Neuronal stem cell (in vitro differentiated cells): ENCODE measurements around the gene HBA1.
"Not testable (repeated sequence)": the region's sequence is repeated elsewhere in the genome, so short reads cannot be mapped to it uniquely, and the experiment has no call there.

Experiments
- DNase-seq: peaks from one replicate; pipeline ENCODE4 v3.0.0-alpha.2; 2013; ENCODE audit warnings: low spot score
- H2AFZ ChIP-seq: one replicate; pipeline ENCODE4 v1.6.1; 2013; ENCODE audit warnings: mild to moderate bottlenecking, low read length, inconsistent platforms
- H2AK5ac ChIP-seq: 2 replicates; pipeline ENCODE4 v1.6.1; 2013; ENCODE audit warnings: low read depth, mild to moderate bottlenecking, inconsistent platforms, low read length, moderate library complexity, mixed read lengths
- H2BK120ac ChIP-seq: 2 replicates; pipeline ENCODE4 v1.6.1; 2013; ENCODE audit warnings: low read depth, mild to moderate bottlenecking, inconsistent platforms, low read length, moderate library complexity, mixed read lengths
- H2BK12ac ChIP-seq: one replicate; pipeline ENCODE4 v1.6.1; 2013; ENCODE audit warnings: low read length, inconsistent platforms
- H2BK15ac ChIP-seq: 2 replicates; pipeline ENCODE4 v1.6.1; 2013; ENCODE audit warnings: mild to moderate bottlenecking, low read length, inconsistent platforms, mixed read lengths
- H2BK5ac ChIP-seq: one replicate; pipeline ENCODE4 v1.6.1; 2013; ENCODE audit warnings: inconsistent platforms, mild to moderate bottlenecking, low read length, moderate library complexity
- H3K14ac ChIP-seq: one replicate; pipeline ENCODE4 v1.6.1; 2013; ENCODE audit warnings: low read length, inconsistent platforms
- H3K18ac ChIP-seq: 2 replicates; pipeline ENCODE4 v1.6.1; 2013; ENCODE audit warnings: low read length, inconsistent platforms
- H3K23ac ChIP-seq: 2 replicates; pipeline ENCODE4 v1.6.1; 2013; ENCODE audit warnings: low read depth, mild to moderate bottlenecking, mixed read lengths, low read length, inconsistent platforms; ENCODE audit not compliant: poor library complexity
- H3K27ac ChIP-seq: replicated peaks from 3 replicates; pipeline ENCODE4 v1.5.1; 2013; ENCODE audit warnings: low read length, inconsistent platforms
- H3K27me3 ChIP-seq, 3 experiments: 2 replicates each; pipeline ENCODE4 v1.6.1; 2013; ENCODE audit warnings: low read length in 3 of 3, mild to moderate bottlenecking in 2 of 3, inconsistent platforms in 1 of 3, low read depth in 1 of 3, mixed read lengths in 1 of 3, moderate library complexity in 1 of 3; ENCODE audit not compliant: control insufficient read depth in 3 of 3, insufficient read depth in 3 of 3
- H3K36me3 ChIP-seq, 2 donors: replicated peaks in 1 of 2; 2 replicates each; pipeline ENCODE4 v1.6.1; 2013; ENCODE audit warnings: low read length in 2 of 2; ENCODE audit not compliant: control insufficient read depth in 2 of 2, insufficient read depth in 2 of 2
- H3K4ac ChIP-seq: 2 replicates; pipeline ENCODE4 v1.6.1; 2013; ENCODE audit warnings: inconsistent platforms, mild to moderate bottlenecking, low read length, moderate library complexity
- H3K4me1 ChIP-seq, 2 donors: 1 replicate in 1 of 2; 2 replicates in 1 of 2; pipeline ENCODE4 v1.6.1; 2013; ENCODE audit warnings: low read length in 2 of 2, low read depth in 1 of 2; ENCODE audit not compliant: control insufficient read depth in 2 of 2, insufficient read depth in 1 of 2
- H3K4me2 ChIP-seq: one replicate; pipeline ENCODE4 v1.6.1; 2013; ENCODE audit warnings: mild to moderate bottlenecking, low read length, inconsistent platforms; ENCODE audit not compliant: insufficient read depth, poor library complexity, severe bottlenecking
- H3K4me3 ChIP-seq, 2 donors: 2 replicates each; pipeline ENCODE4 v1.5.1; 2013; ENCODE audit warnings: low read length in 2 of 2, mild to moderate bottlenecking in 2 of 2, inconsistent platforms in 1 of 2, moderate library complexity in 1 of 2
- H3K79me1 ChIP-seq: one replicate; pipeline ENCODE4 v1.6.1; 2013; ENCODE audit warnings: low read depth, mild to moderate bottlenecking, inconsistent platforms, low read length, moderate library complexity
- H3K9ac ChIP-seq: one replicate; pipeline ENCODE4 v1.6.1; 2013; ENCODE audit warnings: mild to moderate bottlenecking, low read depth, low read length, inconsistent platforms; ENCODE audit not compliant: poor library complexity
- H3K9me3 ChIP-seq, 2 donors: replicated peaks in 1 of 2; 2 replicates each; pipeline versions ENCODE3 to v1.6.1; 2013; ENCODE audit warnings: low read length in 2 of 2, mild to moderate bottlenecking in 2 of 2, inconsistent platforms in 1 of 2, low read depth in 1 of 2, mixed read lengths in 1 of 2, moderate library complexity in 1 of 2; ENCODE audit not compliant: control insufficient read depth in 2 of 2, insufficient read depth in 1 of 2
- H4K8ac ChIP-seq: one replicate; pipeline ENCODE4 v1.6.1; 2013; ENCODE audit warnings: low read depth, mild to moderate bottlenecking, inconsistent platforms, low read length, moderate library complexity
- H4K91ac ChIP-seq: one replicate; pipeline ENCODE4 v1.6.1; 2013; ENCODE audit warnings: low read length, low read depth, mild to moderate bottlenecking, inconsistent platforms; ENCODE audit not compliant: poor library complexity
- WGBS, 2 donors: extraction: QIAGEN DNeasy Blood & Tissue Kit; methylation state at CpG; one replicate each; pipeline ENCODE4 v1.1.7; 2013; ENCODE audit warnings: missing lambda C conversion rate in 2 of 2, mixed read lengths in 1 of 2; ENCODE audit not compliant: insufficient read length in 2 of 2, insufficient replicate concordance in 1 of 2; ENCODE audit errors: extremely low coverage in 2 of 2; 5-methylcytosine and 5-hydroxymethylcytosine counted together

Gene HBA1

GRCh38 chr16:163696-164095, 12.8 kb upstream of the HBA1 start:
- not testable (repeated sequence) for H2BK5ac ChIP-seq, H3K14ac ChIP-seq, H2AK5ac ChIP-seq, H2BK15ac ChIP-seq, H3K4ac ChIP-seq, H3K36me3 ChIP-seq, DNase-seq, H3K27ac ChIP-seq, H3K9me3 ChIP-seq, H2AFZ ChIP-seq, H4K91ac ChIP-seq, H3K4me2 ChIP-seq, H3K18ac ChIP-seq, H3K9ac ChIP-seq, H2BK120ac ChIP-seq, H3K23ac ChIP-seq, H3K4me3 ChIP-seq, H2BK12ac ChIP-seq, H3K79me1 ChIP-seq, H4K8ac ChIP-seq
- H3K27me3 ChIP-seq, result peaks cover 32 to 73% (median 53%) of the 10 kb centered on the region in 3 experiments
- peaks cover 0 to 13% of the 10 kb centered on the region in 2 donors for H3K4me1 ChIP-seq
- no CpG with 5 or more reads among the region's 3 CpGs for WGBS, 2 donors

- not testable (repeated sequence) for H2BK15ac ChIP-seq, H3K9ac ChIP-seq, H4K91ac ChIP-seq, H2BK12ac ChIP-seq, H3K4me3 ChIP-seq, H2BK120ac ChIP-seq, DNase-seq, H2AK5ac ChIP-seq, H3K18ac ChIP-seq, H3K14ac ChIP-seq, H3K23ac ChIP-seq, H3K9me3 ChIP-seq, H3K4me2 ChIP-seq, H3K27ac ChIP-seq, H3K79me1 ChIP-seq, H4K8ac ChIP-seq, H2BK5ac ChIP-seq, H3K4ac ChIP-seq, H3K36me3 ChIP-seq, H2AFZ ChIP-seq
- WGBS, 2 donors, result no CpG with 5 or more reads among the region's 80 CpGs
- Histone ChIP-seq H3K27me3 (peaks cover 32 to 74% (median 57%) of the 10 kb centered on the region in 3 experiments), H3K4me1 (peaks cover 0 to 13% of the 10 kb centered on the region in 2 donors)
Observed at GRCh38 chr16:164134-164823, 12.2 kb upstream of the HBA1 start.

- Histone ChIP-seq H3K79me1 (no peaks in the 10 kb centered on the region), H3K27me3 (peaks cover 32 to 74% (median 59%) of the 10 kb centered on the region in 3 experiments), H3K23ac (no peak overlapping the region), H2BK120ac (no peak overlapping the region), H4K91ac (no peak overlapping the region), H4K8ac (no peak overlapping the region), H2AFZ (peak overlapping the region; percentile 79), H3K4me3 (peak overlapping the region in 1 of 2 donors; percentile 60), H3K9ac (no peak overlapping the region), H3K36me3 (no peaks in the 10 kb centered on the region), H3K18ac (no peak overlapping the region), H3K9me3 (no peaks in the 10 kb centered on the region), H2BK15ac (no peak overlapping the region), H2BK12ac (no peak overlapping the region), H3K14ac (peak overlapping the region; percentile 17), H3K27ac (no peak overlapping the region), H3K4ac (no peak overlapping the region), H3K4me2 (peak overlapping the region; percentile 23), H2AK5ac (no peak overlapping the region), H2BK5ac (no peak overlapping the region), H3K4me1 (peaks cover 0 to 13% of the 10 kb centered on the region in 2 donors)
- DNase-seq, result no peak
- no CpG with 5 or more reads among the region's 77 CpGs for WGBS, 2 donors
Observed at GRCh38 chr16:164827-165538, 11.5 kb upstream of the HBA1 start.
